ENCODE data around the gene FBXW7.

- TF ChIP-seq, protein P1, sequence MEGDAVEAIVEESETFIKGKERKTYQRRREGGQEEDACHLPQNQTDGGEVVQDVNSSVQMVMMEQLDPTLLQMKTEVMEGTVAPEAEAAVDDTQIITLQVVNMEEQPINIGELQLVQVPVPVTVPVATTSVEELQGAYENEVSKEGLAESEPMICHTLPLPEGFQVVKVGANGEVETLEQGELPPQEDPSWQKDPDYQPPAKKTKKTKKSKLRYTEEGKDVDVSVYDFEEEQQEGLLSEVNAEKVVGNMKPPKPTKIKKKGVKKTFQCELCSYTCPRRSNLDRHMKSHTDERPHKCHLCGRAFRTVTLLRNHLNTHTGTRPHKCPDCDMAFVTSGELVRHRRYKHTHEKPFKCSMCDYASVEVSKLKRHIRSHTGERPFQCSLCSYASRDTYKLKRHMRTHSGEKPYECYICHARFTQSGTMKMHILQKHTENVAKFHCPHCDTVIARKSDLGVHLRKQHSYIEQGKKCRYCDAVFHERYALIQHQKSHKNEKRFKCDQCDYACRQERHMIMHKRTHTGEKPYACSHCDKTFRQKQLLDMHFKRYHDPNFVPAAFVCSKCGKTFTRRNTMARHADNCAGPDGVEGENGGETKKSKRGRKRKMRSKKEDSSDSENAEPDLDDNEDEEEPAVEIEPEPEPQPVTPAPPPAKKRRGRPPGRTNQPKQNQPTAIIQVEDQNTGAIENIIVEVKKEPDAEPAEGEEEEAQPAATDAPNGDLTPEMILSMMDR (IDR thresholded peaks at IDR 0.05), result no peak
- TF ChIP-seq POLR2AphosphoS5 (IDR thresholded peaks at IDR 0.05), result no peak
These were observed 225.6 kb downstream of the FBXW7 start for GRCh38 chr4:152310257-152310656.
